Adipose tissue (tissue), 3 donors: ENCODE results near the gene MCRIP2. TPM values are rescaled to one million over a fixed set of nuclear protein-coding genes. Genes with fewer than 3 reads are reported as not detected.
"Not testable (repeated sequence)": the region's sequence is repeated elsewhere in the genome, so short reads cannot be mapped to it uniquely, and the experiment has no call there.

Source experiments
- H3K27ac ChIP-seq: one replicate; pipeline ENCODE4 v1.5.1; 2013; ENCODE audit warnings: low read depth, low read length
- WGBS, 3 donors: extraction: QIAGEN DNeasy Blood & Tissue Kit; methylation state at CpG; one replicate each; pipeline ENCODE4 v1.1.7; 2013; 5-methylcytosine and 5-hydroxymethylcytosine counted together
- polyA plus RNA-seq, 3 donors: library from polyadenylated mRNA; stranded (reverse); fragments of 200-250 nt; gene quantifications; one replicate each; pipeline ENCODE4 v1.2.3, GENCODE V29; 2013
- donor health status: healthy with polysubstance abuse.
- donor health status: Bipolar disorder and iron deficiency.
- donor health status: healthy.

Gene MCRIP2
- polyA plus RNA-seq = 10 to 100 TPM; 23.6 to 57.6 (median 42.6) TPM

- H3K27ac ChIP-seq = no peak within 1 kb of the TSS
- WGBS, 3 donors = 1 to 2% (median 1%) methylated on average over 55 to 81 of the region's 81 CpGs
Observed at GRCh38 chr16:641326-642188, at the start of gene MCRIP2. Gene MCRIP2, plus strand, starts transcription at chr16:641828. Its CDS starts 164 bp downstream, at chr16:641992.

GRCh38 chr16:591892-592517, 49.6 kb upstream of the MCRIP2 start:
- WGBS, 3 donors = 75 to 79% (median 77%) methylated on average over 15 of the region's 15 CpGs
- no peak overlapping the region for H3K27ac ChIP-seq

DNA sequence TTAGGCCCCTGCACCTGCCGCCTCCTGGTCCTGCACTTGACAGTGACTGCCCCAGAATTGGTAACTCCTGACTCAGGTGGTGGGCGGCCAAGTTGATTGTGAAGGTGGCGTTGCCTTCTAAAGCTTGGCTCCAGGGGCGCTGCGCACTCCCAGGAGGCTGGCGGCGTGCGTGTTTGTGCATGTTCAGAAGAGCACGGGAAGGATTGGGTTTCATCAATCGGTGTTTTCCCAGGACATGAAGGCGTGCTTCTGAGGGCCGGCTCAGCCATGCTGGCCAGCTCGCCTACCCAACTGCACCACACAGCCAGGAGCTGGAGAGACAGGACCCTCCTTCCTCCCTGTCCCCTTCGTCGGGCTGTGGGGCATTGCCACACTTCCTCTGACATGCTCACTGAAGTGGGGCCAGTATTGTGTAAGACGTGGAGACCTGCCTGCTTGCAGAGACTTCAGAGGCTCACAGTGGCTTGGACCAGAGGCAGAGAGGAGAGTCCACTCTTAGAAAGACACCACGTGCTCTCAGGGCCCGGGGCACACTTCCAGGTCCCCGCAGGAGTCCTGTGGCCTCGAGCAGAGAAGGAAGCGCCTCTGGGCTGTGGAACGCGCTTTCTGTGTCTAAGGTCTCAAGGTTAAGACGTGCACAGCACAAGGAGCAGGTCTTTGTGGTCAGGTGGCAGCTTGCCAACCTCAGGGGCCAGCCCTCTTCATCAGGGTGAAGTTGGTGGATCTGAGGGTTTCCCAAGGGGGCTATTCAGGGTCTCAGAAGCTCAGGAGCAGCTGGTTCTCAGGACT, 48.9 kb upstream of the MCRIP2 start:
- WGBS, 3 donors = 40 to 61% (median 50%) methylated on average over 24 of the region's 24 CpGs
- H3K27ac ChIP-seq = no peak overlapping the region

DNA sequence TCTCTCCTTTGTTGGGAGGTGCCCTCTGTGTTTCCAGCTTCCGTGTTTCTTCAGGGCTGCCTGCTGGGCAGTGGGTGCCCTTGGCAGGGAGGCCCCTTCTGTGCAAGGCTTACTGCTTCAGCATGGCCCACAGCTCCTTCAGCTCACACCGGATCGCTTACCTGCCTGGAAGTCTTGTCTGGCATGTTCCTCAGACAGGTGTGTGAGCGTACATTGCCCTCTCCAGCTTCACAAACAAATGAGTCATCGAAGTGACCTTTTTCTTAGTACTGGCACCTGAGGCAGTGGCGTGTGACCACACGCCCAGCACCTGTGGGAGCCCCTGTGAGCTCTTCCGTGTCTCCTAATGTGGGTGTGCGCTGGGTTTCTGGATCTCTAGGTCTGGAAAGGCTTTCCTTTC, 48.2 kb upstream of the MCRIP2 start:
- 29 to 90% (median 80%) methylated on average over 9 of the region's 9 CpGs for WGBS, 3 donors
- no peak overlapping the region for H3K27ac ChIP-seq

- WGBS, 3 donors = 54 to 89% (median 87%) methylated on average over 16 of the region's 16 CpGs
- no peak overlapping the region for H3K27ac ChIP-seq
Observed at GRCh38 chr16:593807-594206, 47.8 kb upstream of the MCRIP2 start.

DNA sequence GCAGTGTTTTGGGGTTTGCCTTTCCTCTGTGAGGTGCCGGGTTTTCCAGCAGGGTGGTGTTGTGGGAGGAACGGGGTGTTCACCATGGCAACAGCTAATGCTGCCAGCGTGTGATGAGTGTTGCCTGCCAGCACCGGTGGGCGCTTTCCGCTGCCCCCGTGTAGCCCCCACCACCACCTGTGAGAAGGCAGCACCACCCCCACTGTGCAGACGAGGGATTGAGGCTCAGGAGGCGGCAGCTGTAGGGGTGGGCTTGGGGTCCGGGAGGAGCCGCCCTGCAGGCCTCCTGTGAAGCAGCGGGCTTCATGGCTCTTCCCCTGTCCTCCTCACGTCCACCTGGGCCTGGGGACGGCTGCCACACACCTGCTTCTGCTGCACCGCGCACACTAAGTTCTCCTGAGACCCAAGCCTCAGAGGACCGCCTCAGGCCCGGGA, 46.5 kb upstream of the MCRIP2 start:
- no peak overlapping the region for H3K27ac ChIP-seq

DNA sequence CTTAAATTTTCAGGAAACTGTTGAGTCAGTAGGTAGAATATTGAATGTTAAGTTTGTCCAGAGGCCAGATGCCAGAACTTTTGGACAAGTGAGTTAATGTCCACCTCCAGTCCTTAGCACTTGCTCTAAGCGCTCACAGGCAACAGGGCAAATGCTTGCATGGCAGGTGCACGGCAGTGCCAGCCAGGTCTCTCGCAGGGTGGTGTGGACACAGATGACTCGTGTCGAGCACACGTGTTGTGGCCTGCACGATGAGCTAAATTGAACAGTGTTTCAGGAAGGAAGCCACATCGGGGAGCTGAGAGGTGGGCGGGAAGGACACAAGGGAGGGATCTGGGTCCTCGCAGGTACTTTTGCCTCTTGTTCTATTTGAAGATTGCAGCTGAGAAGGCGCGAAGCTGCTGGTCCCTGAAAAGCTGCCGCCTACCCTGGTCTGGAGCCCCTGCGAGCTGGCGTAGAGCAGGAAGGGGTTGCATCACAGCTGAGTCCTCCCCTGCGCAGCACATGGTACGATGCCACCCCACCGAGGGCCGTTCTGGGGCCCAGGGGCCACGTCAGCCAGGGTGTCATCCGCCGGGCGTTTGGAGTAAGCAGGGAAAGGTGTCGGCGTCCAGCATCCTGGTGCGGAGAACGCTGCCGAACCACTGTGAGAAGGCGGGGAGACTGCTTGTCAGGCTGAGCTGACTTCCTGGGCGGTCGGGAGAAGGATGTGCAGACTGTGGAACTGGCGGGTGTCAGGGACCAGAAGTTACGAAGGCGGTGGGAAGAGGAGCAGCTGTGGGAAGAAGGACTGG, 45.5 kb upstream of the MCRIP2 start:
- 61 to 78% (median 66%) methylated on average over 34 of the region's 34 CpGs for WGBS, 3 donors

More for the DNA sequence above, 46.5 kb upstream of the MCRIP2 start:
- WGBS, 3 donors = 73 to 88% (median 87%) methylated on average over 17 to 18 of the region's 18 CpGs

GRCh38 chr16:596736-597060, 44.9 kb upstream of the MCRIP2 start:
- 66 to 94% (median 92%) methylated on average over 12 of the region's 12 CpGs for WGBS, 3 donors
- H3K27ac ChIP-seq = no peak overlapping the region

More for the DNA sequence above, 45.5 kb upstream of the MCRIP2 start:
- H3K27ac ChIP-seq = no peak overlapping the region

GRCh38 chr16:597655-598054, 44.0 kb upstream of the MCRIP2 start:
- H3K27ac ChIP-seq = not testable (repeated sequence)
- WGBS, 3 donors = 95 to 99% (median 98%) methylated on average over 6 to 7 of the region's 7 CpGs

- 95 to 97% (median 96%) methylated on average over 39 to 43 of the region's 43 CpGs for WGBS, 3 donors
- H3K27ac ChIP-seq = no peak overlapping the region
Observed at GRCh38 chr16:598823-599739, 42.5 kb upstream of the MCRIP2 start.

GRCh38 chr16:600781-601180, 40.8 kb upstream of the MCRIP2 start:
- 43 to 61% (median 59%) methylated on average over 7 of the region's 7 CpGs for WGBS, 3 donors

DNA sequence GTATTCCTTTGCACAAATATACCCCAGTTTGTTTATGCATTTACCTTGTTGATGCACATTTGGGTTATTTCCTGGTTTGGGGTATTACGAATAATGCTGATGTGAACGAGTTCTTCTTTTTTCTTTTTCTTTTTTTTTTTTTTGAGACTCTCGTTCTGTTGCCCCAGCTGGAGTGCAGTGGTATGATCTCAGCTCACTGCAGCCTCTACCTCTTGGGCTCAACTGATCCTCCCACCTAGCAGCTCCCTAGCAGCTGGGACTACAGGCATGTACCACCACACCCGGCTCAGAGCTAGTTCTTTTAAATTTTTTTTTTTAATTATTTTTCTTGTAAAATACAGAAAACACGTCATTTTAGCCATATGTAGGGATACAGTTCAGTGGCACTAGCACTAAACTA, 37.7 kb upstream of the MCRIP2 start:
- no peak overlapping the region for H3K27ac ChIP-seq
- 68 to 76% (median 74%) methylated on average over 5 of the region's 5 CpGs for WGBS, 3 donors

More at GRCh38 chr16:600781-601180, 40.8 kb upstream of the MCRIP2 start:
- H3K27ac ChIP-seq = no peak overlapping the region

DNA sequence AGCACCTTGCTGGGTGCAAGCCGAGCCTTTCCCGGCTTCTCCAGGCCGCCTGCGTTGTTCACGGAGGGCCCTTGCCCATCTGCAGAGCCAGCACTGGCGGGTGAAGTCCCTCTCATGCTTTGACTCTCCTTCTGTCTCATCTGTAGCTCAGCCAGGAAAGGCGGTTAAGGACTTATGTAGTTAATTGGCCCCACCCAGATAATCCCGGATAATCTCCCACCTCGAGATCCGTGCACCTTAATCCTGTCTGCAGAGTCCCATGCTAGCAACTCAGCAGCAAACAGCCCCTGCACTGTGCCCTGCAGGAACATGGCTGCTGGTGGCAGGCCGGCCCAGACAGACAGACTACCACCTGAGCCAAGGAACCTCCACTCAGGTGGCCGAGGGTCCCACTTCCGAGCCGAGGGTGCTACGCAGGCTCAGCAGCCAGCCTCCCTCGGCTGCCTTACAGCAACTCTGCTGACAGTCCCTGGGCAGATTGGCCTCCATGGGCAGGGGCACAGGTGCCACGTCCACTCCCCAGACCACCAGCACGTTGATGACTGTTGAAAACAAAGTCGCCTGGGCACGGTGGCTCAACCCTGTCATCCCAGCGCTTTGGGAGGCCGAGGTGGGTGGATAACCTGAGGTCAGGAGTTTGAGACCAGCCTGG, 34.8 kb upstream of the MCRIP2 start:
- no peak overlapping the region for H3K27ac ChIP-seq
- 91 to 97% (median 94%) methylated on average over 22 of the region's 22 CpGs for WGBS, 3 donors

DNA sequence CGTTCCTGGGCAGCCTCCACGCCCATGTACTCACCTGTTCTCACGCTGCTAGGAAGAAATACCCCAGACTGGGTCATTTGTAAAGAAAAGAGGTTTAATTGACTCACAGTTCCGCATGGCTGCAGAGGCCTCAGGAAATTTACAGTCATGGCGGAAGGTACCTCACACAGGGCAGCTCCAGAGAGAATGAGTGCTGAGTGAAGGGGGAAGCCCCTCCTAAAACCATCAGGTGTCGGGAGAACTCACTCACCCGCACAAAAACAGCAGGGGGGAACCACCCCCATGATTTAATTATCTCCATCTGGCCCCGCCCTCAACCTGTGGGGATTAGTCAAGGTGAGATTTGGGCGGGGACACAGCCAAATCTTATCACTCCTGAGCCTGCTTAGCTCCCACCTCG, 33.6 kb upstream of the MCRIP2 start:
- H3K27ac ChIP-seq = no peak overlapping the region
- WGBS, 3 donors = 76 to 83% (median 77%) methylated on average over 10 of the region's 10 CpGs

- WGBS, 3 donors = 88 to 93% (median 90%) methylated on average over 13 of the region's 13 CpGs
Observed at GRCh38 chr16:609316-609715, 32.3 kb upstream of the MCRIP2 start.

GRCh38 chr16:609984-610383, 31.6 kb upstream of the MCRIP2 start:
- 86 to 91% (median 89%) methylated on average over 14 of the region's 14 CpGs for WGBS, 3 donors
- no peak overlapping the region for H3K27ac ChIP-seq

More at GRCh38 chr16:609316-609715, 32.3 kb upstream of the MCRIP2 start:
- H3K27ac ChIP-seq = no peak overlapping the region
